WTC11 (cell line): ENCODE data around the gene FGR. TPM values are rescaled to one million over a fixed set of nuclear protein-coding genes. Genes with fewer than 3 reads are reported as not detected.

ENCODE experiments used
- ATAC-seq: fragments of 200-7000 bp; cut with Tn5 transposase; 2 replicates; pipeline ENCODE4 v1.10.0; 2021; ENCODE audit warnings: mild to moderate bottlenecking, moderate library complexity
- CTCF ChIA-PET: fragments of 300-600 bp; sonication (Branson Sonifier 250); formaldehyde crosslinking; loops from one replicate; lab custom pipeline; 2021; ENCODE audit warnings: antibody characterized with exemption; lab: Charles Lee
- POLR2A ChIA-PET: fragments of 350-600 bp; sonication (Branson Sonifier 250); formaldehyde crosslinking; loops from one replicate; lab custom pipeline; 2021; ENCODE audit warnings: antibody characterized with exemption; lab: Charles Lee
- DNase-seq: peaks from one replicate; pipeline ENCODE4 v3.0.0; 2021; ENCODE audit warnings: low spot score
- H3K27ac Mint-ChIP-seq: 2 replicates; pipeline ENCODE4 v1.8.0; 2021; ENCODE audit warnings: mixed read lengths
- H3K27me3 Mint-ChIP-seq: 2 replicates; pipeline ENCODE4 v1.8.0; 2021; ENCODE audit warnings: low read depth, mild to moderate bottlenecking, moderate library complexity, mixed read lengths
- H3K36me3 Mint-ChIP-seq: 2 replicates; pipeline ENCODE4 v1.8.0; 2021; ENCODE audit warnings: mixed read lengths
- H3K4me1 Mint-ChIP-seq: 2 replicates; pipeline ENCODE4 v1.8.0; 2022; ENCODE audit warnings: mixed read lengths
- H3K4me3 Mint-ChIP-seq: 2 replicates; pipeline ENCODE4 v1.8.0; 2021; ENCODE audit warnings: mild to moderate bottlenecking, moderate library complexity, mixed read lengths
- H3K9me3 Mint-ChIP-seq: 2 replicates; pipeline ENCODE4 v1.8.0; 2021; ENCODE audit warnings: mixed read lengths
- CREB1 ChIP-seq: sonication (generic); formaldehyde crosslinking; IDR thresholded peaks from 2 replicates; pipeline ENCODE4 v1.8.0; 2023; ENCODE audit warnings: mild to moderate bottlenecking, missing genetic modification reagents
- CTCF ChIP-seq: fragments of 200-600 bp; IDR thresholded peaks from 2 replicates; pipeline ENCODE4 v1.8.0; 2022; ENCODE audit warnings: antibody characterized with exemption
- EMX1 ChIP-seq: fragments of 250-450 bp; sonication (Bioruptor Pico); IDR thresholded peaks from 2 replicates; pipeline ENCODE4 v1.8.0; 2021; ENCODE audit warnings: mild to moderate bottlenecking
- ETV6 ChIP-seq: sonication (generic); formaldehyde crosslinking; IDR thresholded peaks from 2 replicates; pipeline ENCODE4 v1.8.1; 2022; ENCODE audit warnings: mild to moderate bottlenecking, missing genetic modification reagents
- GTF2I ChIP-seq: fragments of 250-450 bp; sonication (Bioruptor Pico); conservative IDR thresholded peaks from 2 replicates; pipeline ENCODE4 v1.4.0; 2021; ENCODE audit warnings: mild to moderate bottlenecking
- HMGA2 ChIP-seq: fragments of 250-450 bp; sonication (Bioruptor Pico); IDR thresholded peaks from 2 replicates; pipeline ENCODE4 v1.4.0; 2021; ENCODE audit warnings: mild to moderate bottlenecking, moderate library complexity
- HMGXB4 ChIP-seq: sonication (generic); formaldehyde crosslinking; IDR thresholded peaks from 2 replicates; pipeline ENCODE4 v1.8.1; 2023; ENCODE audit warnings: mild to moderate bottlenecking, moderate library complexity, missing genetic modification reagents
- IRF2 ChIP-seq: sonication (generic); formaldehyde crosslinking; IDR thresholded peaks from 2 replicates; pipeline ENCODE4 v1.8.0; 2022; ENCODE audit warnings: low read depth, missing genetic modification reagents, borderline replicate concordance
- JUN ChIP-seq: sonication (generic); formaldehyde crosslinking; IDR thresholded peaks from 2 replicates; pipeline ENCODE4 v1.8.0; 2023; ENCODE audit warnings: mild to moderate bottlenecking, missing genetic modification reagents
- NFE2L1 ChIP-seq: sonication (generic); formaldehyde crosslinking; IDR thresholded peaks from 2 replicates; pipeline ENCODE4 v1.8.1; 2023; ENCODE audit warnings: missing genetic modification reagents
- SMAD3 ChIP-seq: sonication (generic); formaldehyde crosslinking; IDR thresholded peaks from 2 replicates; pipeline ENCODE4 v1.8.0; 2022; ENCODE audit warnings: missing genetic modification reagents, mild to moderate bottlenecking, borderline replicate concordance
- SP1 ChIP-seq: sonication (generic); formaldehyde crosslinking; conservative IDR thresholded peaks from 2 replicates; pipeline ENCODE4 v1.8.1; 2022; ENCODE audit warnings: missing genetic modification reagents
- ZNF138 ChIP-seq: sonication (generic); formaldehyde crosslinking; conservative IDR thresholded peaks from 2 replicates; pipeline ENCODE4 v1.8.1; 2022; ENCODE audit warnings: mild to moderate bottlenecking, moderate library complexity, missing genetic modification reagents
- ZNF317 ChIP-seq: sonication (generic); formaldehyde crosslinking; IDR thresholded peaks from 2 replicates; pipeline ENCODE4 v1.8.1; 2023; ENCODE audit warnings: low read depth, mild to moderate bottlenecking, moderate library complexity, missing genetic modification reagents, borderline replicate concordance
- ZNF532 ChIP-seq: fragments of 250-450 bp; sonication (Bioruptor Pico); IDR thresholded peaks from 2 replicates; pipeline ENCODE4 v1.9.0; 2021; ENCODE audit warnings: mild to moderate bottlenecking, borderline replicate concordance
- total RNA-seq: library from RNA; stranded (reverse); gene quantifications from 3 replicates; pipeline ENCODE4 v1.2.3, GENCODE V29; 2021
- TF ChIP-seq, protein P1 (sequence below): sonication (generic); formaldehyde crosslinking; conservative IDR thresholded peaks from 2 replicates; pipeline ENCODE4 v1.8.1; 2022; ENCODE audit warnings: mild to moderate bottlenecking, missing genetic modification reagents
- TF ChIP-seq, protein P2 (sequence below): sonication (generic); formaldehyde crosslinking; IDR thresholded peaks from 2 replicates; pipeline ENCODE4 v1.8.1; 2023; ENCODE audit warnings: mild to moderate bottlenecking, missing genetic modification reagents, borderline replicate concordance

FGR gene
- total RNA-seq, 1 experiment from 2014 or later: 0.77 TPM

GRCh38 chr1:27668808-27669723 is 34.1 kb upstream of the FGR start:
- H3K27ac Mint-ChIP-seq: no peak overlapping the region
- H3K27me3 Mint-ChIP-seq: peaks cover 19% of the 10 kb centered on the region
- CTCF ChIA-PET: interaction anchor here (0.6 to 10.1 kb wide), 85 partner anchors 8 to 372 kb away, joined by 3 to 367 read pairs (median 4); partner anchors contain the start of genes AHDC1, CD164L2, FAM76A and MAP3K6
- DNase-seq (peak; percentile 94), ATAC-seq (peak; percentile 68)
- peak overlapping the region; percentile 56 for H3K4me3 Mint-ChIP-seq
- POLR2A ChIA-PET: interaction anchor here (1.1 to 1.2 kb wide), 2 partner anchors 104 kb away, joined by 3 to 5 read pairs; partner anchors contain the start of gene STX12
- peaks cover 12% of the 10 kb centered on the region for H3K4me1 Mint-ChIP-seq
- H3K36me3 Mint-ChIP-seq: no peaks in the 10 kb centered on the region
- H3K9me3 Mint-ChIP-seq: no peaks in the 10 kb centered on the region
- TF ChIP-seq NFE2L1 (CRISPR knock-in tag) (0 out of 2 replicates have a peak, but pooled peaks have one; percentile 44), CREB1 (CRISPR knock-in tag) (no peak), IRF2 (CRISPR knock-in tag) (no peak), GTF2I (CRISPR knock-in tag) (no peak), JUN (CRISPR knock-in tag) (no peak), HMGA2 (no peak), ZNF138 (CRISPR knock-in tag) (no peak), HMGXB4 (0 out of 2 replicates have a peak, but pooled peaks have one; percentile 37), ZNF317 (CRISPR knock-in tag) (no peak), ZNF532 (CRISPR knock-in tag) (no peak), CTCF (peak; percentile 87)

- Mint-ChIP-seq H3K36me3 (no peaks in the 10 kb centered on the region), H3K4me1 (peaks cover 13% of the 10 kb centered on the region), H3K9me3 (no peaks in the 10 kb centered on the region), H3K27me3 (peaks cover 19% of the 10 kb centered on the region), H3K27ac (no peak overlapping the region), H3K4me3 (no peak overlapping the region)
- DNase-seq (no peak), ATAC-seq (no peak)
- TF ChIP-seq, protein P1, sequence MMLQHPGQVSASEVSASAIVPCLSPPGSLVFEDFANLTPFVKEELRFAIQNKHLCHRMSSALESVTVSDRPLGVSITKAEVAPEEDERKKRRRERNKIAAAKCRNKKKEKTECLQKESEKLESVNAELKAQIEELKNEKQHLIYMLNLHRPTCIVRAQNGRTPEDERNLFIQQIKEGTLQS (CRISPR knock-in tag): no peak
- TF ChIP-seq SMAD3: no peak
- TF ChIP-seq EMX1 (CRISPR knock-in tag): no peak
- no peak for TF ChIP-seq CREB1 (CRISPR knock-in tag)
- no peak for TF ChIP-seq SP1 (CRISPR knock-in tag)
- TF ChIP-seq, protein P2, sequence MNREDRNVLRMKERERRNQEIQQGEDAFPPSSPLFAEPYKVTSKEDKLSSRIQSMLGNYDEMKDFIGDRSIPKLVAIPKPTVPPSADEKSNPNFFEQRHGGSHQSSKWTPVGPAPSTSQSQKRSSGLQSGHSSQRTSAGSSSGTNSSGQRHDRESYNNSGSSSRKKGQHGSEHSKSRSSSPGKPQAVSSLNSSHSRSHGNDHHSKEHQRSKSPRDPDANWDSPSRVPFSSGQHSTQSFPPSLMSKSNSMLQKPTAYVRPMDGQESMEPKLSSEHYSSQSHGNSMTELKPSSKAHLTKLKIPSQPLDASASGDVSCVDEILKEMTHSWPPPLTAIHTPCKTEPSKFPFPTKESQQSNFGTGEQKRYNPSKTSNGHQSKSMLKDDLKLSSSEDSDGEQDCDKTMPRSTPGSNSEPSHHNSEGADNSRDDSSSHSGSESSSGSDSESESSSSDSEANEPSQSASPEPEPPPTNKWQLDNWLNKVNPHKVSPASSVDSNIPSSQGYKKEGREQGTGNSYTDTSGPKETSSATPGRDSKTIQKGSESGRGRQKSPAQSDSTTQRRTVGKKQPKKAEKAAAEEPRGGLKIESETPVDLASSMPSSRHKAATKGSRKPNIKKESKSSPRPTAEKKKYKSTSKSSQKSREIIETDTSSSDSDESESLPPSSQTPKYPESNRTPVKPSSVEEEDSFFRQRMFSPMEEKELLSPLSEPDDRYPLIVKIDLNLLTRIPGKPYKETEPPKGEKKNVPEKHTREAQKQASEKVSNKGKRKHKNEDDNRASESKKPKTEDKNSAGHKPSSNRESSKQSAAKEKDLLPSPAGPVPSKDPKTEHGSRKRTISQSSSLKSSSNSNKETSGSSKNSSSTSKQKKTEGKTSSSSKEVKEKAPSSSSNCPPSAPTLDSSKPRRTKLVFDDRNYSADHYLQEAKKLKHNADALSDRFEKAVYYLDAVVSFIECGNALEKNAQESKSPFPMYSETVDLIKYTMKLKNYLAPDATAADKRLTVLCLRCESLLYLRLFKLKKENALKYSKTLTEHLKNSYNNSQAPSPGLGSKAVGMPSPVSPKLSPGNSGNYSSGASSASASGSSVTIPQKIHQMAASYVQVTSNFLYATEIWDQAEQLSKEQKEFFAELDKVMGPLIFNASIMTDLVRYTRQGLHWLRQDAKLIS: no peak
- TF ChIP-seq ETV6 (CRISPR knock-in tag): no peak
- POLR2A ChIA-PET: interaction anchor here (1.2 kb wide), 1 partner anchor 105 kb away, joined by 5 read pairs; the partner anchor contains the start of gene STX12
- CTCF ChIA-PET: interaction anchor here (0.6 to 10.1 kb wide), 4 partner anchors 57 to 1086 kb away, joined by 3 to 367 read pairs (median 6); partner anchors contain the start of genes AHDC1 and FAM76A
Observed at GRCh38 chr1:27668121-27668807, 33.3 kb upstream of the FGR start.
